LHCN-M2 (cell line): ENCODE results near the gene PRRT2. TPM values are rescaled to one million over a fixed set of nuclear protein-coding genes. Genes with fewer than 3 reads are reported as not detected.
A peak's percentile ranks its signal among the peaks of the same experiment; 100 is the strongest.
"Not testable (repeated sequence)": the region's sequence is repeated elsewhere in the genome, so short reads cannot be mapped to it uniquely, and the experiment has no call there.

ENCODE experiments used
- DNase-seq: peaks from one replicate; pipeline ENCODE4 v3.0.0-alpha.2; 2012; ENCODE audit warnings: low read depth
- total RNA-seq: library from RNA; depleted of rRNA; stranded (reverse); fragments of >200 nt; gene quantifications from 2 replicates; pipeline ENCODE4 v1.2.3, GENCODE V29; 2014

The PRRT2 gene
- total RNA-seq, 1 experiment from 2014 or later = 1.1 TPM

DNA sequence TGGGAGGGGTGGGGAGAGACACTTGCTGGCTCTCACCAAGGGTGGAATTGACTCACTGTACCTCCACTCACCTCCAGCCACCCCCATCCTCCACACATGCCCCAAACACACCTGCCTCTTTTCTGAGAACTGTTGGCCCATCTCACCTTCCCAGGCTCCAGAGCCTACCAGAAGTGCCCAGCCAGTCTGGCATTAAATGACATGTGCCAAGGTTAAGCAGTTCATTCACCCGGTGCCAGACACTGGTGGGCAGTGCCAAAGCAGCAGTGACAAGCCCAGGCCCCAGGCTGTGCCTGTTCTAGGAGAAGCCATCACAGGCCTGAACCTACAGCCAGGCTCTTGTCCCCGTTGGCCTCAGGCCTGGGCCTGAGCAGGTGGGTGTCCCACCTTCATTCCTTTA, 19.5 kb downstream of the PRRT2 start:
- no peak for DNase-seq

DNA sequence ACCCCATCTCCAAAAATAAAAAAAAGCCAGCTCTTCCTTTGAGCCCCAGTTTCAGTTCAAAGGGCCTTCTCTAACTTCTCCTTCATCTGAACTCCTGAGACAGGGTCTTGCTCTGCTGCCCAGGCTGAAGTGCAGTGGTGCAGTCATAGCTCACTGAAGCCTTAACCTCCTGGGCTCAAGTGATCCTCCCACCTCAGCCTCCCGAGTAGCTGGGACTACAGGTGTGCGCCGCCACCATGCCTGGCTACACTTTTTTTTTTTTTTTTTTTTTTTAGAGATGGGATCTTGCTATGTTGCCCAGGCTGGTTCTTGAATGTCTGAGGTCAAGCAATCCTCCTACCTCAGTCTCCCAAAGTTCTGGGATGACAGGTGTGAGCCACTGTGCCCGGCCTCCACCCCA, 21.2 kb downstream of the PRRT2 start:
- DNase-seq = not testable (repeated sequence)

GRCh38 chr16:29834079-29834478, 22.1 kb downstream of the PRRT2 start:
- DNase-seq = no peak

GRCh38 chr16:29835926-29836325, 23.9 kb downstream of the PRRT2 start:
- DNase-seq = no peak

DNA sequence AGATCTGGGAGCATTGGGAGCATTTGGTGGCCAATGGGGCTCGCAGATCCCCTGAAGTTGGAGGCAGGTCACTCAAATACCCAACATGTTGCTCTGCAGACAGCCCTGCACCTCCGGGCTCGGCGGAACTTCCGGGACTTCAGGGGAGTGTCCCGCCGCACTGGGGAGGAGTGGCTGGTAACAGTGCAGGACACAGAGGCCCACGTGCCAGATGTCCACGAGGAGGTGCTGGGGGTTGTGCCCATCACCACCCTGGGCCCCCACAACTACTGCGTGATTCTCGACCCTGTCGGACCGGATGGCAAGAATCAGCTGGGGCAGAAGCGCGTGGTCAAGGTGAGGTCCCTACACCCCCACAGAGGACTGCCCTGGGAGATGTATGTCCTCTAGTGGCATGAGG, 24.6 kb downstream of the PRRT2 start:
- DNase-seq = no peak

GRCh38 chr16:29837841-29838240, 25.8 kb downstream of the PRRT2 start:
- DNase-seq = no peak

DNA sequence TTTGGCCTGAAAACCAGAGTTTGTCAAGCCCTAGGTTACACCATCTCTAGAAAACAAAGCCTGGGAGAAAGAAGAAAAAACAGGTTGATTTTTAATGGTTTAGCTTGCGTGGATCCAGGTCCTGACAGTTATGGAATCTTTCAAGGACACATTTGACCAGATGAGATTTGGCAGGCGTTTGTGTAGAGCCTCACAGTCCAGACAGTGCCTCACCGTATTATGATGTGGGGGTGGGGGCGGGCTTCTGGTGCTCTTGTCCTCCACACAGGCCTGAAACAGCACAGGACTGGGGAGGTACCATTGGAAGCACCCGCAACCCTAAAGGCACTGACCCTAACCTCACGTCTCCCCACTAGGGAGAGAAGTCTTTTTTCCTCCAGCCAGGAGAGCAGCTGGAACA, 27.8 kb downstream of the PRRT2 start:
- no peak for DNase-seq

DNA sequence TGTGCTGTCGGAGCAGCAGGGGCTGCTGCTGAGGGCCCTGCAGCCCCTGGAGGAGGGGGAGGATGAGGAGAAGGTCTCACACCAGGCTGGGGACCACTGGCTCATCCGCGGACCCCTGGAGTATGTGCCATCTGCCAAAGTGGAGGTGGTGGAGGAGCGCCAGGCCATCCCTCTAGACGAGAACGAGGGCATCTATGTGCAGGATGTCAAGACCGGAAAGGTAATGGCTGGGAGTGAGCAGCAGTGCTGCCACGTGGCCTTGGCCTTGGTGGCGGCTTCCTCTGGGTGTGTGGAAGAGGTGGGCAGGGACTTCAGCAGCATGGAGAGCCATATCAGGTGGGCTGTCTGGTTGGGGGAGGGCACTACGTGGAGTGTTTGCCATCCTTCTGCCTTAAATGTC, 28.2 kb downstream of the PRRT2 start:
- no peak for DNase-seq

DNA sequence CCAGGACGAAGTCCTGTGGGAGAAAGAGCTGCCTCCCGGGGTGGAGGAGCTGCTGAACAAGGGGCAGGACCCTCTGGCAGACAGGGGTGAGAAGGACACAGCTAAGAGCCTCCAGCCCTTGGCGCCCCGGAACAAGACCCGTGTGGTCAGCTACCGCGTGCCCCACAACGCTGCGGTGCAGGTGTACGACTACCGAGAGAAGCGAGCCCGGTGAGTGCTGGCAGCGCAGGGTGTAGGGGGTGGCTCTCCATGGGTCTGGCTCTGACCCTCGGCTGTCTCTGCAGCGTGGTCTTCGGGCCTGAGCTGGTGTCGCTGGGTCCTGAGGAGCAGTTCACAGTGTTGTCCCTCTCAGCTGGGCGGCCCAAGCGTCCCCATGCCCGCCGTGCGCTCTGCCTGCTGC, 29.6 kb downstream of the PRRT2 start:
- DNase-seq = no peak

DNA sequence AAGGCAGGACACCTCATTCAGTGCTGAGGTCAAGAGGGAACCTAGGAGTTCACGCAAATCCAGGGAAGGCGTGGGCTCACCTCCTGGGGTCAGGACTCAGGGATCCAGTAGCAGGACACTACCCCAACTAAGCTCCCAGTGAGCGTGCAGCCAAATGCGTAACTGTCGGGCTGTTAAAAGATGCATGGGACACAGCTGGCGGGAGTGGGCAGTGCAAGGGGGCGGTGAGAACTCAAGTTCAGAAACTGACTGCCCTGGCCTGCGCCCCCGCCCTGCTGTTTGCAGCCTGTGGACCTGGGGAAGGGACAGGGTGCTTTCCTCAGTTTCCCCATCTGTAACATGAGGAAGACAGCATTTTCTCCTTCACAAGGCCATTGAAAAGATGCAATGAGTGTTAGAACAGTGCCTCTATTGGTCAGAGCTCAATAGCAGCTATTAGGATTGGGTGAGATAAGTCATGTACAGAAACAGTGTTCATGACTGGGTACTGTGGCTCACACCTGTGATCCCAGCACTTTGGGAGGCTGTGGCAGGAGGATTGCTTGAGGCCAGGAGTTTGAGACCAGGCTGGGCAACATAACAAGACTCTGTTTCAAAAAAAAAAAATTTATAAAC, 30.8 kb downstream of the PRRT2 start:
- no peak for DNase-seq

DNA sequence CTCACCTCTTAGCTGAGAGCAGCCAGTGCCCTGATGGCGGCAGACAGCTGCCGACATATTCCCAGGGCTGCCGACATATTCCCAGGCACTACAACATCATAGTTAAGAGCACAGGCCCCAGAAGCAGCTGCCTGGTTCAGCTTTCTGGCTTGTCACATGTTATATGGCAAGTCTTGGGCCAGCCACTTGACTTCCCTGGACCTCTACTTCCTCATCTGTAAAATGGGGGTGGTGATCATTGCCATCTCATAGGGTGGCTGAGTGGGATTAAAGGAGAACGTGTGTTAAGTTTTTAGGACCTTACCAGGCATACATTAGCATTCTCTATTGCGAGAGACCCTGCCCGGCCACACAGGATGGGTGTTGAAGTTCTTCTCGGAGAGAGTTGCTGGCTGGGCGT, 31.9 kb downstream of the PRRT2 start:
- no peak for DNase-seq

DNA sequence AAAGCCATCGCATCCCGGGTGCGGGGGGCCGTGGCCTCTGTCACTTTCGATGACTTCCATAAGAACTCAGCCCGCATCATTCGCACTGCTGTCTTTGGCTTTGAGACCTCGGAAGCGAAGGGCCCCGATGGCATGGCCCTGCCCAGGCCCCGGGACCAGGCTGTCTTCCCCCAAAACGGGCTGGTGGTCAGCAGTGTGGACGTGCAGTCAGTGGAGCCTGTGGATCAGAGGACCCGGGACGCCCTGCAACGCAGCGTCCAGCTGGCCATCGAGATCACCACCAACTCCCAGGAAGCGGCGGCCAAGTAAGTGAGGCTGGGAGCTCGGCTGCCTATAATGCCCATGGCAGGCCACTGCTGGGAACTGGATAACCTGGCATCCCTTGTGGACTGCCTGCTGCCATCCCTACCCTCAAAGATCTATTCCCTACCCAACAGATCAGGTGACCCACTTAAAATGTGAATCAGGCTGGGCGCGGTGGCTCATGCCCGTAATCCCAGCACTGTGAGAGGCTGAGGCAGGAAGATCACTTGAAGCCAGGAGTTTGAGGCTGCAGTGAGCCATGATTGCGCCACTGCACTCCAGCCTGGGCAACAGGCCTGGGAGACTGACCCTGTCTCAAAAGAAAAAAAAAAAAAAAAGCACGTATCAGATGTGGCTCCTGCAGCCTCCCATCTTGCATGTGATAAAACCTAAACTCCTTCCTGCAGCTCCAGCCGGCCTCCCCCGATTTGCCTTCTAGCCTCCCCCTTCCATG, 32.8 kb downstream of the PRRT2 start:
- no peak for DNase-seq

DNA sequence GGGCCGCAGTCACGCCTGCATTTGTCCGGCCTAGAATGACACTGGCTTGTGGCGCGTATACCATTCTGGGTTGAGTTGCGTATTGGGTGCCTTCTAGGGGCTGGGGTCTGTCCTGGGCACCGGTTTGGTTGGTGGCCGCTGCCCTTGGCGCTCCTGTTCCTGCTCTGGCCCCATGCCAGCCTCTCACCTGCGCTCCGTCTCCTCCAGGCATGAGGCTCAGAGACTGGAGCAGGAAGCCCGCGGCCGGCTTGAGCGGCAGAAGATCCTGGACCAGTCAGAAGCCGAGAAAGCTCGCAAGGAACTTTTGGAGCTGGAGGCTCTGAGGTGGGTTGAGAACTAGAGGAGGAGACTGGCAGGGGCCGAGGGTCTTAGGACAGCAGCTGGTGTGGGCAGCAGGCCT, 33.7 kb downstream of the PRRT2 start:
- no peak for DNase-seq

DNA sequence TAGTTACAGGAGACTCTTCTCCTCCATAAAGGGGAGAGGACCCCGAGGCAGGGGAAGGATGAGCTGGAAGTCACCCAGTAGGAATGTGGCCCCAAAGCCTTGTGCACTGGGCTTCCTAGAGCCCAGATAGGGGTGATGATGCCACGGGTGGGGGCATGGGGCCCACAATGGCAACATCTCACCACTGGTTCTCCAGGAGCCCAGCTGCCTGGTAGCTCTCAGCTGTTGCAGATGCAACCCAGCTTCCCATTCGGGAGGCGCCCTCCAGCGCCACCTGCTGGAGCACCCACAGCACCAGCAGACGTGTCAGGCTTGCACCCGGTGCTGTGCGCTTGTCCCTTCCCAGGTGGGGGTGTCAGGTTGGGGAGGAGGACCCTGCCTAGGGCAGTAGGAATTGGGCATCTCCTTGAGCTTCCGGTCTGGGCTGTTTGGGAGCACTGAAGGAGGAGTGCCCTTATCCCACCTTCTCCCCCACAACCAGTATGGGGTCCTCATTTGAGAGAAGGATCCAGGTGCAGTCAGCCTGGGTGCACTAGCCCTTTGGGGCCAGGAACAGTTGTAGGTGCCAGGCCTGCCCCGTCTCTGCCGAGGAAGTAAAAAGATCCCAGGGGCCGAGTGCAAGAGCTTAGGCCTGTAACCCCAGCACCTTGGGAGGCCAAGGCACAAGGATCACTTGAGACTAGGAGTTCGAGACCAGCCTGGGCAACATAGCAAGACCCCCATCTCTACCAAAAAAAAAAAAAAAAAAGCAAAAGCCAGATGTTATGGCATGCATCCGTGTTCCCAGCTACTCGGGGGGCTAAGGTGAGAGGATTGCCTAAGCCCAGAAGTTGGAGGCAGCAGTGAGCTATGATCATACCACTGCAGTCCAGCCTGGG, 36.7 kb downstream of the PRRT2 start:
- peak; percentile 69 for DNase-seq

DNA sequence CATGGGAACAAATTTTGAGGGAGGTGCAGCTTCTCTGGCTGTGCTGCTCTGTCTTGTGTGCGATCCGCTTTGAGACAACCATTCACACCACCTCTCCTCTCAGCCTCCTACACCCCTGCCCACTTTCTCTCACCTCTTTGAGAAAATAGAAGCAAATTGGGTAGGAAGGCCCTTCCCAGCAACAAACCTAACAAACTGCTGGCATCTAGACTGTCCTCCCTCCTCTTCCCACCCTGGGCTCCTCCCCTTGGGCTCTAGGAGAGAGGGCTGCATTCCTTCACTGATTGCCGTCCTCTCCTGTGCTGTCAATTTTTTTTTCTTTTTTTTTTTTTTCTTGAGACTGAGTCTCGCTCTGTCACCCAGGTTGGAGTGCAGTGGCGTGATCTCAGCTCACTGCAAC, 37.5 kb downstream of the PRRT2 start:
- no peak for DNase-seq

GRCh38 chr16:29850998-29851397, 39.0 kb downstream of the PRRT2 start:
- DNase-seq = no peak

DNA sequence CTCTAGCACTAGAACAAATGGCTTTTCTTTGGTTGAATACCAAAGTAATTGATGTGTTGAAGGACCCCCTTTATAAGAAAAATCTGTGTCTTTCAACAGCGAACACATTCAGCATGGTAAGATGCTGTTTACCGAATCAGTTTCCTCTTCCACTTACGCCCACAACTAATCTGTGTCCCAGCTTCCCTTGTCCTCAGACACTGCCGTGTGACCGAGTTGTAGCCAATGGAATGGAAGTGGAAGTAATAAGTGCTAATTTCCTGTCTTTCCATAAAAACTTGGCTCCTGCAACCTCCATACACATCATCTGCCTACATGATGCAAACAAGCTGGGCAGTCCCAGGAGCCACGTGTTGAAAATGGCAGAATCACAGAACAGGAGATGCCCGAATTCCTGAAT, 40.7 kb downstream of the PRRT2 start:
- DNase-seq = no peak

DNA sequence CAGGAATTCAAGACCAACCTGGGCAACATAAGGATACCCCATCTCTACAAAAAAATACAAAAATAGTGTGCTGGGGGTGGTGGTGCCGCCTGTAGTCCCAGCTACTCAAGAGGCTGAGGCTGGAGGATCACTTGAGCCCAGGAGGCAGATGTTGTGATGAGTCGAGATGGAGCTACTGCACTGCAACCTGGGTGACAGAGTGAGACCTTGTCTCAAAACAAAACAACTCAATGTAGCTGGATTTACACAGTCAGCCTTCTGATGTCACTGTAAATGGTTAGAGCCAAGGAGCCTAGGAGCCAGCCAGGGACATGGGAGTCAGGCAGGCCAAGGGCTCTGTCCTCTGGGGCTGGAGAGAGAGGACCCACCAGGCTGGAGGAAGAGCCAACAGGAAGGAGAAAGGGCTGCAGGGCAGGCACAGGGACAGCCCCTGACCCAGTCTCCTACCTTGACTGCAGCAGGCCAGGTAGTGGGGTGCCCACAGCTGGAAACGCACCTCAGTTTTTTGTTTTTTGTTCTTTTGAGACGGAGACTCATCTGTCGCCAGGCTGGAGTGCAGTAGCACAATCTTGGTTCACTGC, 42.6 kb downstream of the PRRT2 start:
- DNase-seq = peak; percentile 23

- DNase-seq = peak; percentile 89
Measured at GRCh38 chr16:29857133-29857760, 45.3 kb downstream of the PRRT2 start.

- no peak for DNase-seq
Measured at GRCh38 chr16:29858149-29858849, 46.3 kb downstream of the PRRT2 start.

DNA sequence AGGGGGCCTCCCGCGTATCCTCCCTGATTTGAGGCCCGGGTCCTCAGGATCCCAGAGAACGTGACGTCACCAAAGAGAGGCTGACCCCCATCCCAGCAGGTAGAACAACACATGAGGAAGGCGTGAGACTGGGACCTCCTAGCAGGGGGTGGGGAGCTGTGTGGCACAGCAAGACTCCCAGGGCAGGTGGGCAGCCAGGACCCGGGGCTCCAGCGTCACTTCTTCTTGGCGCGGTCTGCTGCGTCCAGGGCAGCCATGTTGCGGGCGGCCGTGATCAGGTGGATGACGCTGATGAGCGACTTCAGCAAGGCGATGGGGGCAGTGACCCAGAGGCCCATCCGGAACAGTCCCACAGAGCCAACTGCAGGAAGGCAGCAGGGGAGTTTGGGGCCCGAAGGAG, 47.0 kb downstream of the PRRT2 start:
- no peak for DNase-seq
